ENCODE data around the gene REEP5.
A peak's percentile ranks its signal among the peaks of the same experiment; 100 is the strongest.

The REEP5 gene

GRCh38 chr5:112940670-112941069 lies 18.6 kb upstream of the REEP5 start:
- no peak for DNase-seq (ENCODE audit: extremely low read depth, low read depth)
- no peak for TF ChIP-seq CTCF (IDR thresholded peaks at IDR 0.05; ENCODE audit: low read depth, low read length)

- TF ChIP-seq CTCF (IDR thresholded peaks at IDR 0.05; ENCODE audit: low read depth, low read length): no peak
- no peak for DNase-seq (ENCODE audit: extremely low read depth, low read depth)
These were observed 16.3 kb upstream of the REEP5 start for GRCh38 chr5:112938286-112938685.

- no peak for DNase-seq (ENCODE audit: extremely low read depth, low read depth)
- no peak for TF ChIP-seq CTCF (IDR thresholded peaks at IDR 0.05; ENCODE audit: low read depth, low read length)
These were observed 13.6 kb upstream of the REEP5 start for GRCh38 chr5:112935675-112936074.

GRCh38 chr5:112934366-112934663 lies 12.3 kb upstream of the REEP5 start:
- TF ChIP-seq CTCF (IDR thresholded peaks at IDR 0.05; ENCODE audit: low read depth, low read length): no peak

GRCh38 chr5:112933651-112934365 lies 11.8 kb upstream of the REEP5 start:
- no peak for TF ChIP-seq CTCF (IDR thresholded peaks at IDR 0.05; ENCODE audit: low read depth, low read length)
- peak; percentile 55 for DNase-seq (ENCODE audit: extremely low read depth, low read depth)

More at GRCh38 chr5:112934366-112934663, 12.3 kb upstream of the REEP5 start:
- no peak for DNase-seq (ENCODE audit: extremely low read depth, low read depth)

- DNase-seq (ENCODE audit: extremely low read depth, low read depth): no peak
- TF ChIP-seq CTCF (IDR thresholded peaks at IDR 0.05; ENCODE audit: low read depth, low read length): no peak
These were observed 11.1 kb upstream of the REEP5 start for GRCh38 chr5:112933105-112933504.

- DNase-seq (ENCODE audit: extremely low read depth, low read depth): no peak
These were observed 9.4 kb upstream of the REEP5 start for GRCh38 chr5:112931473-112931872.

More at GRCh38 chr5:112931473-112931872, 9.4 kb upstream of the REEP5 start:
- TF ChIP-seq CTCF (IDR thresholded peaks at IDR 0.05; ENCODE audit: low read depth, low read length): no peak

Measured in AG09319 (cell line).